ENCODE data around the gene PARD6A. TPM values are rescaled to one million over a fixed set of nuclear protein-coding genes. Genes with fewer than 3 reads are reported as not detected.

Gene PARD6A
- total RNA-seq, 1 experiment from 2014 or later, result 5.6 TPM

- Histone ChIP-seq H3K4me1 (ENCODE audit: control insufficient read depth in 1 of 2, insufficient read depth in 2 of 2, low read length in 2 of 2) (peaks cover 6 to 36% of the 10 kb centered on the region in 2 experiments; a peak in 3 of 4 replicates), H3K27ac (ENCODE audit: low read depth, low read length) (peak overlapping the region; percentile 87; the same call in 1 of the 2 replicates), H3K36me3 (ENCODE audit: control insufficient read depth in 1 of 2, insufficient read depth in 2 of 2, low read length in 2 of 2) (peaks cover 0 to 6% of the 10 kb centered on the region in 2 experiments; a peak in 1 of 4 replicates), H3K9ac (ENCODE audit: low read length) (peak overlapping the region; percentile 40; the same call in 1 of the 2 replicates), H3K4me3 (replicated peaks in 1 of 2; ENCODE audit: low read depth in 1 of 2, low read length in 2 of 2) (peak overlapping the region; percentile 48 to 53), H3K79me2 (ENCODE audit: insufficient read depth, low read length) (peaks cover 24% of the 10 kb centered on the region; the same call in 1 of the 2 replicates), H3K9me2 (ENCODE audit: insufficient read depth) (no peaks in the 10 kb centered on the region), H2AFZ (ENCODE audit: low read depth, low read length, poor library complexity, severe bottlenecking) (no peak overlapping the region), H3K27me3 (ENCODE audit: insufficient read depth, low read length) (no peaks in the 10 kb centered on the region), H3K9me3 (ENCODE audit: control insufficient read depth in 1 of 2, insufficient read depth in 1 of 2, low read depth in 1 of 2, low read length in 2 of 2) (no peaks in the 10 kb centered on the region), H4K20me1 (ENCODE audit: insufficient read depth) (no peaks in the 10 kb centered on the region), H3K4me2 (ENCODE audit: low read length) (peak overlapping the region; percentile 94)
- BruUV-seq (replicated peaks), result no TSS peak
- CTCF ChIA-PET, result interaction anchor here (1.5 kb wide), 2 partner anchors 11 to 140 kb away, joined by 6 to 23 read pairs; no protein-coding TSS in a partner anchor
- TF ChIP-seq FOSL1 (IDR thresholded peaks at IDR 0.05; ENCODE audit: low read depth), result no peak
- RAD21 ChIA-PET (ENCODE audit: low non-redundant PET in 1 of 2, low total read pairs in 2 of 2, uncharacterized antibody in 2 of 2, unreplicated experiment in 2 of 2), result no interaction called here
- POLR2A ChIA-PET, result no interaction called here
- DNase-seq (ENCODE audit: low read depth, low spot score), result no peak
- intact Hi-C loops (cut with micrococcal nuclease), result loop anchor here (10.0 kb wide), 1 partner anchor 706 kb away; no protein-coding TSS in a partner anchor
- no peak for ATAC-seq
These were observed 471 bp downstream of the PARD6A start for GRCh38 chr16:67661101-67661761.

- no peak for TF ChIP-seq ELF1 (IDR thresholded peaks at IDR 0.05; ENCODE audit: borderline replicate concordance, low read depth)
- Histone ChIP-seq H3K36me3 (ENCODE audit: control insufficient read depth in 1 of 2, insufficient read depth in 2 of 2, low read length in 2 of 2) (peaks cover 0 to 6% of the 10 kb centered on the region in 2 experiments; a peak in 1 of 4 replicates), H3K9me3 (ENCODE audit: control insufficient read depth in 1 of 2, insufficient read depth in 1 of 2, low read depth in 1 of 2, low read length in 2 of 2) (no peaks in the 10 kb centered on the region), H4K20me1 (ENCODE audit: insufficient read depth) (no peaks in the 10 kb centered on the region), H3K4me1 (ENCODE audit: control insufficient read depth in 1 of 2, insufficient read depth in 2 of 2, low read length in 2 of 2) (peaks cover 6 to 42% of the 10 kb centered on the region in 2 experiments; a peak in 3 of 4 replicates), H3K79me2 (ENCODE audit: insufficient read depth, low read length) (peaks cover 24% of the 10 kb centered on the region; the same call in 1 of the 2 replicates), H3K27ac (ENCODE audit: low read depth, low read length) (0 out of 2 replicates have a peak overlapping the region, but pooled peaks have one; percentile 10), H3K27me3 (ENCODE audit: insufficient read depth, low read length) (no peaks in the 10 kb centered on the region), H3K4me2 (ENCODE audit: low read length) (peak overlapping the region; percentile 94; the same call in 1 of the 2 replicates), H2AFZ (ENCODE audit: low read depth, low read length, poor library complexity, severe bottlenecking) (no peak overlapping the region), H3K4me3 (replicated peaks in 1 of 2; ENCODE audit: low read depth in 1 of 2, low read length in 2 of 2) (no peak overlapping the region), H3K9ac (ENCODE audit: low read length) (no peak overlapping the region), H3K9me2 (ENCODE audit: insufficient read depth) (no peaks in the 10 kb centered on the region)
- ChIA-PET CTCF (interaction anchor here (1.1 to 2.0 kb wide), 2 partner anchors 99 to 141 kb away, joined by 3 to 13 read pairs; no protein-coding TSS in a partner anchor), RAD21 (ENCODE audit: low non-redundant PET in 1 of 2, low total read pairs in 2 of 2, uncharacterized antibody in 2 of 2, unreplicated experiment in 2 of 2) (no interaction called here), POLR2A (no interaction called here)
- no peak for DNase-seq (ENCODE audit: low read depth, low spot score)
- ATAC-seq, result no peak
- TSS peak; percentile 33 for BruUV-seq (replicated peaks)
- intact Hi-C loops (cut with micrococcal nuclease), result loop anchor here (10.0 kb wide), 1 partner anchor 707 kb away; no protein-coding TSS in a partner anchor
These were observed 1.3 kb downstream of the PARD6A start for GRCh38 chr16:67661886-67662652.

All from HCT116 (cell line).